GM21423 (cell line): ENCODE results near the gene CNOT10.
A peak's percentile ranks its signal among the peaks of the same experiment; 100 is the strongest.
"Not testable (repeated sequence)": the region's sequence is repeated elsewhere in the genome, so short reads cannot be mapped to it uniquely, and the experiment has no call there.

Source experiments
- ATAC-seq: cut with Tn5 transposase; IDR thresholded peaks from one replicate; pipeline ENCODE4 v1.9.1; 2021; ENCODE audit warnings: mild to moderate bottlenecking, moderate library complexity; ENCODE audit not compliant: unreplicated experiment

The CNOT10 gene

DNA sequence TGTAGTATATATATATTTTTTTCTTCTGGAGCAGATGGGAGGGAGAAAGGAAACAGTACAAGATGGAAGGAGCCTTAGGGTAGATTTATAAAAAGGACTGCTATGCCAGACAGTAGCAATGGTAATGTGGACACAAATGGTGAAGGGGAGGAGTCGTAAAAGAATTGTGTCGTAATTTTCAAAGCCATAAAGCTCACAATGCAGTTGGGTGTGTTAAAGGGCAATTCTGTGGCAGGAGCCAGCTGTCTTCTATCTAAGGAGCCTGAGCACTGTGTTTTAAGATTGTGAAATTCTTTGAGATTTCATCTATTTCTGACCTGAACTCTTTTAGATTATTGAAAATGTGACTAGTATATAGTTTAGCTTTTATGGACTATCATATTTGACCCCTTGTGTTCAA is 58.9 kb downstream of the CNOT10 start:
- no peak for ATAC-seq

DNA sequence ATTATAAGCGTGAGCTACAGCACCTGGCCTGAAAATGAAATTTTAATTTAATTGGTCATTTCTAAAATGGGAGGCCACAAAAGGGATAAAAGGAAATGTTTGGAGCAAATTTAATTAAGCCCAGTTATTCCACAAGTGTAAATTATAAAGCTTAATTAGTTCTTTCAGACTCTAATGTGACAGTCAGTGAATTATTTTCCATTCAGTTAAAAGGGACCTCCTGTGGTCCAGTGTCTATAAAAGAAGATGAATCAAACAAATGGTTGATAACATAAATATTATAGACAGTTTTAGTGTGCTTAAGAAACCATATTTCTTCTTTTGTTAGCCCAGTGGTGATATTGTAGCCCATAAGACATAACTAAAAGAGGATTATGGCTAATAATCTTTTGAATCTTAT is 66.4 kb downstream of the CNOT10 start:
- ATAC-seq: no peak

DNA sequence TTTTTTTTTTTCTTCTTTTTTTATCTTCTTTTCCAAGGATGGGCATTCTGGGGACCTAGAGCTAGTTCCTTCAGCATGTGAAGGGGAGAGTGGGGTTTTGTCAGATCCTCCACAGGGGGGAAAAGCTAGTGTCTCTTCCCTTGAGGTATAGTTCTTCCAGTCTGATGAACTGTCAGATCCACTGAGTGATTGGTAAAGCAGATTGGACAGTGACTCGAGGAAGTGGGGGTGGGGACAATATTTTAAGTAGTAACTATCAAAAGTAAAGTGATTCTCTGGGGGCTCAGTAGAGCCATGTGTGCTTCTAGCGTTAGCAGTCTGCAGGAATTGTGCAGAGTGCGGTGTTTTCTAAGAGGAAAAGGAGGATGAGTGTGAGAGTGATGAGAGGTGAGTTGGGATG is 70.8 kb downstream of the CNOT10 start:
- ATAC-seq: no peak

- no peak for ATAC-seq
Observed at GRCh38 chr3:32757618-32758374, 72.8 kb downstream of the CNOT10 start.

GRCh38 chr3:32758375-32758753 is 73.4 kb downstream of the CNOT10 start:
- ATAC-seq: no peak

- ATAC-seq: no peak
Observed at GRCh38 chr3:32759342-32759741, 74.4 kb downstream of the CNOT10 start.

- ATAC-seq: no peak
Observed at GRCh38 chr3:32764481-32764880, 79.5 kb downstream of the CNOT10 start.

- ATAC-seq: no peak
Observed at GRCh38 chr3:32778389-32778788, 93.4 kb downstream of the CNOT10 start.

GRCh38 chr3:32780071-32780734 is 95.2 kb downstream of the CNOT10 start:
- ATAC-seq: no peak

DNA sequence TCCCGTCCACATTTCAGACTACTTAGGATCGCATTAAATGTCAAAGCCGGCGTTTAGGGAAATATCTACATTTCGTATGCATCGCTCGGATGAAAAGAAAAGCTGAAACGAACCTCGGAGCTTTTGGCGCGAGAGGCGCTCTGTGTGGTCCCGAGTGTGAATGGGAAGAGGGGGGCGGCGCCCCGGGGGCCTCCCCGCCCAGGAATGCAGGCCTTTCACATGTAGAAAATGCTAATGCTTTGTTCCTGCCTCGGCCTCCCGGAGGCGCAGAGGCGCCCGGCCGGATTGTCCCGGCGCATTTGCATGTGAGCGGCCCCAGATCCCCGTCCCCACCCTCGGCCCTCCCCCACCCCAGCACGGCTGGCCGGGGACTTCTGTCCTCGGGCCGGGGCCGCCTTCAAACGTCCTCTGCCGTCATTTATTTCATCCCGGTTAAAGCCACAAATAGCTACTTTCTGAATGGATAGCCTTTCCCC is 95.8 kb downstream of the CNOT10 start:
- peak; percentile 30 for ATAC-seq

GRCh38 chr3:32781211-32781968 is 96.4 kb downstream of the CNOT10 start:
- peak; percentile 99 for ATAC-seq

DNA sequence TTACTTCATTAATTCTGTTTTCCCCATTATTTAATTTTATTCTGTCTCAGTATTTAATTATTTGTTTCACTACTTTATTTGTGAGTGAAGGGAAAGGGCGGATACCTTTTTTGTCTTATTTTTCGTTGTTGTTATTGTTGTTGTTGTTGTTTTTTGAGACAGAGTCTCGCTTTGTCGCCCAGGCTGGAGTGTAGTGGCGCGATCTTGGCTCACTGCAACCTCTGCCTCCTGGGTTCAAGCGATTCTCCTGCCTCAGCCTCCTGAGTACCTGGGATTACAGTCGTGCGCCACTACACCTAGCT is 96.9 kb downstream of the CNOT10 start:
- not testable (repeated sequence) for ATAC-seq

DNA sequence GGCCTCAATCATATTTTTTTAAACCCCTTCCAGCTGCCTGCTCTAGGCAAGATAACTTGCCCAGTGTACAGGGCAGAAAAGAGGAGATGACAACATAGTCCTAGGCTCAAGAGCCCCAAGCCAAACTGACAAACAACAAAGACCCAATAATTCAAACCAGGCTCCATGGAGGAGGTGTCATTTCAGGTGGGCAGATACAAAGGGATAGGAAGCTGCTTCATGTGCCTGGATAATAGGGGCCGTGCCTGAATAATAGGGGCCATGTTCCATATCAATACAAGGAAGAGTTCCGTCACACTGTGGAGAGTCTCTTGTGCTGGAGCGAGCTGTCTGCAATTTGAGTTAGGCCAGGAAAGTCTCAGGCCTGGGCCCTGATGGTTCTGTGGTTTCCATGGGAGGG is 97.4 kb downstream of the CNOT10 start:
- no peak for ATAC-seq

DNA sequence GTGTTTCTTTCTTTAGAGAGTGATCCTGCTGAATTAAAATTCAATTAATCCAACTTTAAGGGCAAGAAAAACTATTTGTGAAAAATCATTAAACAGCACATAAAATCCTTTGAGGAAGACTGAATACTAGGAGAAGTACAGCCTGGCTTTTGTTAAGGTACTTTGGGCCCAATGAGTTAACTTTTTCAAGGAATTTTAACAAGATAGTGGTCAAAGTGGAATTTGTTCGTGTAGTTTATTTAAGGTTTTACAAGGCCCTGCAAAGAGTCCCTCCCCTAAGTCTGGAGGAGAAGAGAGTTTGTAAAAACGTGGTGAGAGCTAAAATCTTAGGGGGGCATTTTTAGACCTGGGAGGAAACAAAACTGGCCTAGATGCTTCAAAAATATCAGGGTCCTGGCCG is 106.8 kb downstream of the CNOT10 start:
- ATAC-seq: no peak

- no peak for ATAC-seq
Observed at GRCh38 chr3:32794487-32795308, 109.7 kb downstream of the CNOT10 start.

DNA sequence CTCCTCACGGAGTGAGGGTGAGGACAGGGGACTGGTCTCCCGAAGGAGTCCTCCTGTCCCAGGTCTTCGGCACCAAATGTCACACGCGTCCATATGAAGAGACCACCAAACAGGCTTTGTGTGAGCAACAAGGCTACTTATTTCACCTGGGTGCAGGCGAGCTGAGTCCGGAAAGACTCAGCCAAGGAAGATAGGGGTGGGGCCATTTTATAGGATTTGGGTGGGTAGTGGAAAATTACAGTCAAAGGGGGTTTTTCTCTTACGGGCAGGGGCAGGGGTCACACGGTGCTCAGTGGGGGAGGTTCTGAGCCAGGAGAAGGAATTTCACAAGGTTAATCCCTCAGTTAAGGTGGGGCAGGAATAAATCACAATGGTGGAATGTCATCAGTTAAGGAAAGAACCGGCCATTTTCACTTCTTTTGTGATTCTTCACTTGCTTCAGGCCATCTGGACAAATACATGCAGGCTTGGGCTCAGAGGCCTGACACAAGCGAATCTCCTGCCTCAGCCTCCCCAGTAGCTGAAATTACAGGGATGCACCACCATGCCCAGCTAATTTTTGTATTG is 111.5 kb downstream of the CNOT10 start:
- ATAC-seq: not testable (repeated sequence)

- no peak for ATAC-seq
Observed at GRCh38 chr3:32797776-32798175, 112.8 kb downstream of the CNOT10 start.

DNA sequence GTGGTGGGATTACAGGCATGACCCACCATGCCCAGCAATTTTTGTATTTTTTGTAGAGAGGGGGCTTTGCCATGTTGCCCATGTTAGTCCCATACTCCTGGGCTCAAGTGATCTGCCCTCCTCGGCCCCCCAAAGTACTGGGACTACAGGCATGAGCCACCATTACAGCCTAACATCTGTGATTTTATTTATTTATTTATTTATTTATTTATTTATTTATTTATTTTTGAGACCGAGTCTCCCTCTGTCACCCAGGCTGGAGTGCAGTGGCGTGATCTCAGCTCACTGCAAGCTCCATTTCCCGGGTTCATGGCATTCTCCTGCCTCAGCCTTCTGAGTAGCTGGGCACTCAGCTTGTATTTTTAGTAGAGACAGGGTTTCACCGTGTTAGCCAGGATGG is 116.5 kb downstream of the CNOT10 start:
- ATAC-seq: not testable (repeated sequence)

GRCh38 chr3:32813180-32813579 is 128.2 kb downstream of the CNOT10 start:
- peak; percentile 74 for ATAC-seq

DNA sequence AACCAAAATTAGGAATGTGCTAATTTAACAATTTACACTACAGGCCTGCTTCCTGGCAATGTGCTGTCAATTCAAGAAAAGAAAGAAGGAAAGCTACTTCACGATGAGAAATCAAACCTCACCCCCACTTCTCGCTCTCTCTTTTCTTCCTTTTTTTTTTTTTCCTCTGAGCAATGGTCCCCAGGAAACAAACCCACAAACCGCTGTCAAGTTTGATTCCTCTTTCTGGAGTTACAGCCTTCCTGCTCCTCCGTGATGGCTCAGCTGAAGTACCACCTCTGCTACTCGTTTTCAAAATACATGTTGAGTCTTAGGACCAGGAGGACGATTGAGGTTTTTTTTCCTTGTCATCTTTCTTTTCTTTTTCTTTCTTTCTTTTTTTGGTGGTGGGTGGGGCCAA is 129.4 kb downstream of the CNOT10 start:
- no peak for ATAC-seq
